NCI-H2227 (cell line): ENCODE measurements around the gene CENPT.

Experiments
- DNase-seq: peaks from one replicate; lab custom pipeline; 2025; ENCODE audit not compliant: unreplicated experiment; lab: John Stamatoyannopoulos, UW

CENPT gene

DNA sequence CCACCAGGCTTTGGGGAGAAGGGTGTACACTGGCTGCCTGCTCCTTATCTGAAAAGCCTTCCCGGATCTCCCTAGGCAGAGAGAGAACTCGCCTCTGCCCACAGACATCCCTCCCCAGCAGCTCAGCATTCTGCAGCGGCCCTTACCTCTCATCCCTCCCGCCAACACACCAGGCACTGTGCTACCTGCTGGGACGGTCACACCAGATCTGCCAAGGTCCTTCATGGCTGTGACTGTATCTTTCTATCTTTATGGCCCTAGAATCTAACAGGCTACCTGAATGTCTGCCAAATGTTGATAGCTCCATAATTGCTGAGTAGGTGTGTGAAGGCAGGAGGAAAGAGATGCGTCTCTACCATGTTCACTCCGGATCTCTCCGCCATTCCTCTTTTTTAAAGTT, 32.9 kb downstream of the CENPT start:
- DNase-seq, result no peak

DNA sequence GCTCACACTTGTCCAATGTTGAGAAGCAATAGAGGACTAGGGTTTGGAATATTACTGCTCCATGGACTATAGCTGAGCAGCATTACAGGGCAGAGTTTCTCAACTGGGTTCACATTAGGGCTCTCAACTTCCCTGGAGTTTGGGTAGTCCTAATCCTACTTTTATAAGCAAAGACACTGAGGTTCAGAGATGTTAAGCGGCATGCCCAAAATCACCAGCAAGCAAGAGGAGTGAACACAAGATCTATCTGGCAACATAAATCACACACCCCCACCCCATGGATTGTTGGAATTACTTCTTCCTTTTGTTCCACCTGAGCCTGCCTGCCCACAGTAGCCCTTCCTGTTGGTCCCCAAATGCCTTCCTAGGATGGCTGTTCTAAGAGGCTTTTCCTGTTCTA, 35.6 kb downstream of the CENPT start:
- DNase-seq, result no peak

DNA sequence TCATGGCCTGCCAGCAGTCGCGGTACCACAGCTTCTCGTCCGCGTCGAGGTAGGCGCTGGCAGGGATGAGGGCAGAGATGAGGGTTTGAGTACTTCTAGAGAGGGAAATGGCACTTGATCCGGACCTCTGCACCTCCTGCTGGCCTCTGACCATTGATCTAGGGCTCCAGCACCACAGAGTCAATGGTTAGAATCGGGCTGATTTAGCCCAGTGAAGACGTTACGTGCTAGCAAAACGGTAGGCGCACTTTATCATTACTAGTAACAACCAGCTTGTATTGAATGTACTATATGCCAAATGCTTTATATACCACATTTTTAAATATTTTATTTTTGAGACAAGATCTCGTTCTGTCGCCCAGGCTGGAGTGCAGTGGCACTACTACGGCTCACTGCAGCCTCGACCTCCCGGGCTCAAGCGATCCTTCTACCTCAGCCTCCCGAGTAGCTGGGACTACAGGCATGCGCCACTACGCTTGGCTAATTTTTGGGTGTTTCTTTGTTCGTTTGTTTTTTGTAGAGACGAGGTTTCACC, 40.3 kb downstream of the CENPT start:
- DNase-seq, result no peak

DNA sequence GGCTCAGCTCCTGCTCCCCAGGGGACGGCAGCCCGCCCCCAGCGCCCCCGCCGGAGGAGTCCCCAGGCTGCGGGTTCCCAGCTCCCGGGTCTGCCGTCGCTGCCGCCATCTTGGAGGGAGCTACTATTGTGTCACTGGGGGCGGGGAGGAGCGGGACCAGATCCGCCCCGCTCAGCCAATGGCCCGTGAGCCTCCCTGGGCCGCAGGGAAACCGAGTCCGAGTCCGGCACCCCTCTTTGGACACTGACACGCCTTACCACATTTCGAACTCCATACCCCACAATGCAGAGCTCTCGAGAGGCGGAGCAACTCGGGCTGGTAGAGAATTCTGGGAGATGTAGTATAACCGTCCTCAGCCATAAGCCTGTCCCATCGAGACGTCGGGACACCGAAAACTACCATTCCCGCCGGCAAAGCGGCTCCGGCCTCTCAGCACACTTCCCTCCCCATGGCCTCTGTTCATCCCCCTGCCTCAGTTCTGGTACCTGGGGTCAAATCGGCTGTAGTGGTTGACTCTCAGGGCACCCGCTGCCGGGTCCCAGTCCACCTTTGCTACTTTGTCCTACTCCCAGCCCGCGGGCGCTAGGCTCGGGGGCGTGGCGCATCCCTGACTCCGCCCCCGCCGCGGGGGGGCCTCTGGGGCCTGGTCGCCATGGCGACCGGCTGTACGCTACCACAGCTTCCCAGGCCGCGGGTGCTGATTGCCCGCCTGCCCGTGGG, 40.9 kb downstream of the CENPT start, which contains the start of the genes RANBP10 and TSNAXIP1:
Gene RANBP10 (minus strand): TSS at position 133 of the 720 bp plus-strand sequence. CDS start 24 bp downstream, at position 109.
Gene TSNAXIP1 (plus strand): TSS at position 462 of the 720 bp plus-strand sequence. CDS start 261 bp downstream, outside the sequence.
- peak; percentile 97 for DNase-seq

DNA sequence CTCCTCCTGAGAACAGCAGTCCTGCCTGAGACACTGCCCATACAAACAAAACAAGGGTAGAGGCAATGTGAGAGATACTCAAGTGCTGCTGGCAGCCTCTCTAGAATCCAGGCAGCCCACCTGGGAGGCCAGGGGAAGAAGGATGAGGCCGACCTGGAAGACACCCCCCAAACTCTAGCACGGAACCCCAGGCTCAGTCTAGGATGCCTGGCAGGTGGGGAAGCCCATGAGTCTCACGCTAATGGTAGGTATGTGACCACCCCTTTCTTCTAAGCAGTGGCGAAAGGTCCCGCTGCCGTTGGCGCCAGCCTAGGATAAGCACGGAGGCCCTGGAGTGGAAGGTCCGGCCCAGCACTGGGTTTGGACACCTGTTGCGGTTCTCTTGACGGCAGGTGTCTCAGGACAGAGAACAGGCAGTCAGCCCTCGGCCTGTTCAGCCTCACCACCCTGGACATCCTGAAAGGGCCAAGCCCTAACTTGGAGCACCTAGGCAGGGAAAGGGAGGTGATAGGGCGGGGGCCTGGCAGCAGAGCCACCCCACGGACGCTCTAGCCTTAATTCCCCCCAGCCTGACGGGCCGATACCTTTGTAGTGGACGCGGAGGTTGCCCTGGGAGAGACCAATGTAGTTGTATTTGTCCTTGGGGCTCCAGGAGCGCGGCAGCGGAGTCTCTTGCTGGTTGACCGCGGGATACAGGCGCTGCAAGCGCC, 41.6 kb downstream of the CENPT start:
- no peak for DNase-seq

DNA sequence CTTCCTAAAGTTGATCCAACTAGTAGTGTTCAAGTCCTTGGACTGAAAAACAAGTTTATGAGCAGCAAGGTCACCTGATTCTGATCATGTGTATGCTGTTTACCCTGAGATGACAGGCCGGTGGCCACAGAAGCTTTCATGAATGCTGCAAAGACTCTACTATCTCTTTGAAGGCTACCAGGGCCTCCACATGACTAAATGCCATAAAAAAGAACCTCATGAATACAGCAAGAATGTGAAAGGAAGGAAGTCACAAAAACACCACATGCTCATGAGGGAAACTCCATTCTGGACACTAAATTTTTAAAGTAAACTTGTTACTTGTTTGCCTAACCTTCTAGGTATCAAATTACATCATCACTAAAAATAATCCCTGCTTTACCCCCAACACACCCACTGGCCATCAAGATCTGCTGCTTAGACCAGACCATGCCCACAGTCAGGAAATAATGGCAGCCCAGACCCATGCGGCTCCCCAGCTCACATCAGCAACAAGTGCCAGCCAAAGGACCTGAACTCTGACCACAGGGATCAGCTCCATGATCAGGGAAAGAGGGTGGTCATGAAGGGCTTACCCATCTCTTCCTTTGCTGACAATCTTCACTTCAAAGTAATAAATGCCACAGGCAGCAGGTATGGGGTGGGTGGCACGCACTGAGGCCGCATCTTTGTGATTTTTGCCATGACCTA, 42.5 kb downstream of the CENPT start:
- DNase-seq, result no peak

DNA sequence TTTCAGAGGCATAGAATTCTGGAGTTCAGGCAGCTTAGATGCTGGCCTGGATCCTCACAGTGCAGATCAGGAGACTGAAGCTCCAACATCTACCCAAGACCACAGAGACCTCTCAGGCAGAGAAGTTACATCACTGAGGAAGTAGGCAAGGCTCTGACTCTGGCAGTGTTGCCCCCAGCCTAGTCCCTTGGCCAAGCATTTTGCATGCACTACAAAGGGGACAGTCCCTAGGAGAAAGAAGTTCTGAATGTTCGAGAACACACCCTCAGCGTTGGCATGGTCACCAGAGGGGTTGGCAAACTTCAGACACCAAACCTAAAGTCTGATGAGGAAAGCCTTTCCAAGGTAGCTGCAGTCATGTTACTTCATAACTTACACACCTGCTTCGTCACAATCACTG, 43.6 kb downstream of the CENPT start:
- no peak for DNase-seq

DNA sequence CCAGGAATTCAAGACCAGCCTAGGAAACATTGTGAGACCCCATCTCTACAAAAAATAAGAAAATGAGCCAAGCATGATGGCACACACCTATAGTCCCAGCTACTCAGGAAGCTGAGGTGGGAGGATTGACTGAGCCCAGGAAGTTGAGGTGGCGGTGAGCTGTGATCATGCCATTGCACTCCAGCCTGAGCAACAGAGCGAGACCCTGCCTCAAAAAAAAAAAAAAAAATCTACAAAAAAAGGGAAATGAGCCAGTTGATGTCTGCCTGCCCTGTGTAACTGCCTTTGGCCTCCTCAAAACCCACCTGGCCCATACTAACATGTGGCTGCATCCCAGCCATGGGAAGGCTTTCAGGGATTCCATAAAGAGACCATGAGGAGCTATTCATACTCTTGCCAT, 45.6 kb downstream of the CENPT start:
- no peak for DNase-seq

DNA sequence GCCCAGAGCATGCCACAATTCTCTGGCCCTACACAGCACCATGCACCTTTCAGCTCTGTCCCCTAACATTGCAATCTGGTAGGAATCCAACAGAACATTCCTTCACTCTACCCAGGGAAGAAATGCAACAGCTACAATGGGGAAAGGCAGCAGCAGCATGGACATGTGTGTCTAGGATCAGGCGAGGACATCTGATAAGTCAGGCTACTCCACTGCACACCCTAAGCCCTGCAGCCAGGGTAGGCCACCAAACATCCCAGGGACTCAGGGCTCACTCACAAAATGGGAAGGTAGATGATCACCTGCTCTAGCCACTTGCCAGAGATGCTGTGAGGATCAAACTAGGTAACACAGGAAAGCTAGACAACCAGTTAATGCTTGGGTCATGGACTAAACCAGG, 46.3 kb downstream of the CENPT start:
- DNase-seq, result no peak

DNA sequence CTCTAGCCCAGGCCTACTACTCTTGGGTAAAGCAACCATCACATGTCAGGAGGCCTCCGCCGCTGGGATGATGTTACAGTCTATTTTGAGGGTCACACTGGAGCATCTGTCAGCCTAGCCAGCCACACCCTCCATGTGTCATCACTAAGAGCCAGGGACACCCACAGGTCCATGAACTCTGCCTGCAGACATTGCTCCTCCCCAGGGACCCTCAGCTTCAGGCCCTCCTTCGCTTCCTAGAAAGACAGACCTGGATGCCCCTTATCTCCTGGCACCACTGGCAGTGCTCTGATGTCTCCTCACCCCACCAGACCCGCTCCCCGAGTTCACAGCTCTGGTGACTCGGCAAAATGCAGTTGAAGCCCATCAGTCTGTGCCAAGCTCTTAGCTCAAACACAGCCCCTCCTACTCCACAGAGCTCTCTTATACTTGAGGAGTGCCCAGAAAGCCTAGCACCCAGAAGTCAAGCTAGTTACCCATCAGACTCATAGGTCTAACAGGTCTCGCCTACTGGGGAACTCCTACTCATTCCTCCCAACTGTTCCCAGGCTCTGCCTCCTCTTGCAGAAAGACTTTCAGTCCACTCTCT, 47.1 kb downstream of the CENPT start:
- DNase-seq, result no peak

DNA sequence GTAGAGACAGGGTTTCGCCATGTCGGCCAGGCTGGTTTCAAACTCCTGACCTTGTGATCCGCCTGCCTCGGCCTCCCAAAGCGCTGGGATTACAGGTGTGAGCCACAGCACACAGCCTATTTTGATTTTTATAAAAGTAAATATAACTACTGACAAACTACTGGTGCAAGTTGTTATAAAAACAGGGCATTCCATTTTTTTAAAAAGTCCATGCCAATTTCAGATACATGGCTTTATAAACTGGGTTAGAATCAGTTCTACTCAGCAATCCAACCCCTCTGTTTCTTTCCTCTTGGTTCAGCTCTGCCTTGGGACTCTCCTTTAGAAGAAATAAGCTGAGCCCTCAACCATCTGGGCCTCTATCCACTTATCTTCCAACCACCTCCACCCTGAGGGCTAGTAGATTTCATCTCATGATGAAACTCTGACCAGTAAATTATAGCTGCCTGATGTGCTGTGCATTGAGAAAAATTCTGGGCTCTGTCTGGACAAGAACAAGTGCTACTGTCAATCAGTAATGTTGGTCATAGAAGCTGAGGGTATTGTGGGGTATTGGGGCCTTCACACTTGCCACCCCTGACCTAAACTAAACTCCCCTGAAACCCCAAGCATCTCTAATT, 51.3 kb downstream of the CENPT start:
- no peak for DNase-seq

DNA sequence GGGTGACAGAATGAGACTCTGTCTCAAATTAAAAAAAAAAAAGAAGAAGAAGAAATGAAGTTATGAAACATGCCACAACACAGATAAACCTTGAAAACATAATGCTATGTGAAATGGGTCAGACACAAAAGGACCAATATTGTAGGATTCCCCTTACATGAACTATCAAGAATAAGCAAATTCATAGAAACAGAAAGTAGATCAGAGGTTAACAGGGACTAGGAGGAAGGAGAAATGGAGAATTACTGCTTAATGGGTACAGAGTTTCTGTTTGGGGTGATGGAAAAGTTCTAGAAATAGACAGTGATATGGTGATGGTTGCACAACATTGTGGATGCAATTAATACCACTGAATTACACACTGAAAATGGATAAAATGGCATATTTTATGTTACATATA, 57.4 kb downstream of the CENPT start:
- no peak for DNase-seq

DNA sequence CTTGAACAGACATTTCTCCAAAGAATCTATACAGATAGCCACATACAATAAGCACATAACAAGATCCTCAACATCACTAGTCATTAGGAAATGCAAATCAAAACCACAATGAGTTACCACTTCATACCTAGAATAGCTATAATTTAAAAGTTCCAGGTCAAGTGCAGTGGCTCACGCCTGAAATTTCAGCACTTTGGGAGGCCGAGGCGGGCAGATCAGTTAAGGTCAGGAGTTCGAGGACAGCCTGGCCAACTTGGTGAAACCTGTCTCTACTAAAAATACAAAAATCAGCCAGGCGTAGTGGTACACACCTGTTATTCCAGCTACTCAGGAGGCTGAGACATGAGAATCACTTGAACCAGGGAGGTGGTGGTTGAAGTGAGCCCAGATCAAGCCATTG, 61.0 kb downstream of the CENPT start:
- no peak for DNase-seq

DNA sequence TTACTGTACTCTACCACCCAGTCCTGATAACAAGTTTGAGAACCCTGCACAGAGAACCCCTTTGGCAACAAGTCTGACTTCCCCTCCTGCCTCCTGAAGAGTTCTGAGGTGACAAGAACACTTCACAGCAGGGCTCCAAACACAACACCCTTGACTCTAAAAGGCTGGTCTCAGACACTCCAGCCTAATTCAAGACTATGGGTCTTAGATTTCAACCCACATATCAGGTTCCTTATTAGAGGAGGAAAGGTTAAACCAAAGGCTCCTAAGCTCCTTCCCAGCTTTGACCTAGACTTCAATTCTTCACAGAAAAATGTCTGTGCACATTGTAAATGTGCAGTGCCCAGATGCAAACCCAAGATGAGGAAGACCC, 64.2 kb downstream of the CENPT start:
- DNase-seq, result no peak

DNA sequence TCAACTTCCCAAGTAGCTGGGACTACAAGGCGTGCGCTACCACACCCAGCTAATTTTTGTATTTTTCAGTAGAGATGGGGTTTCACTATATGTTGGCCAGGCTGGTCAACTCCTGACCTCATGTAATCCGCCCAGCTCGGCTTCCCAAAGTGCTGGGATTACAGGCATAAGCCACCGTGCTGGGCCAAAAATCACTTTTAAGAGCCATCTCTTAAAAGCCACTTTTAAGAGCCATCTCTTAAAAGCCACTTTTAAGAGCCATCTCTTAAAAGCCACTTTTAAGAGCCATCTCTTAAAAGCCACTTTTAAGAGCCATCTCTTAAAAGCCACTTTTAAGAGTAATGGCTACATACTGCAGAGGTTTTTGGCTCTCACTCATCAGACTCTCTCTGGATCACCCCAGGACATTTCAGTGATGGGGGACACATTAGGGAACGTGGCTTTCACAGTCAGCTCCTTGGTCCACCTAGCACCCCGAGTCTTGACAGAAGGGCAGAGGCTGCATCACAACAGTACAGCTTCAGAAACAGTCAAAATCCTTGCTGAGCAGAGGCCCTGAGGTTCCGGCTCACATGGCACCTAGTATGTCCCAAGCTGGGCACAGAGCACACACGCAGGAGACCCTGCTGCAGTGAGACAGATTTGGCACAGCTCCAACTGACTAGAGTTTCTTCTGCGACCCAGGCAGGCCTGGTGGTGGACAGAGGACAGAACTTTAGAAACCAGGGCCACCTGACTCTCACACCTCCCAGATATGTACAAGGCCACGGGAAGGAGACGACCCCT, 64.7 kb downstream of the CENPT start:
- DNase-seq, result peak; percentile 48

DNA sequence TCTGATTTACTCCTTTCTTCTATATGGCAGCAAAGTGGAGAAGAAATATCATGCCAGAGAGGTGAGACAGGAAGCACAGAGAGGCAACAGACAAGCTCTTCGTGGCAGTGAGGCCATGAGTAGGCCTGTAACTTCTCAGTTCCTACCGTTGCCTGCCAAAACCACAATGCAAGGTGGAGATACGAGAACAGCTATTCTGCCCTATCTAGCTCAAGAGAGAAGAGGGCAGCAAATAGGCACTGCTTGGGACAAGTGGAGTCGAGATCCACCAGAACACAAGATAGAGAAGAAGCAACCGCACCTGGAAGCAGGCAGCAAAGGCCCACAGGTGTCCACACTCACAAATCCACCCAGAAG, 66.0 kb downstream of the CENPT start:
- no peak for DNase-seq

DNA sequence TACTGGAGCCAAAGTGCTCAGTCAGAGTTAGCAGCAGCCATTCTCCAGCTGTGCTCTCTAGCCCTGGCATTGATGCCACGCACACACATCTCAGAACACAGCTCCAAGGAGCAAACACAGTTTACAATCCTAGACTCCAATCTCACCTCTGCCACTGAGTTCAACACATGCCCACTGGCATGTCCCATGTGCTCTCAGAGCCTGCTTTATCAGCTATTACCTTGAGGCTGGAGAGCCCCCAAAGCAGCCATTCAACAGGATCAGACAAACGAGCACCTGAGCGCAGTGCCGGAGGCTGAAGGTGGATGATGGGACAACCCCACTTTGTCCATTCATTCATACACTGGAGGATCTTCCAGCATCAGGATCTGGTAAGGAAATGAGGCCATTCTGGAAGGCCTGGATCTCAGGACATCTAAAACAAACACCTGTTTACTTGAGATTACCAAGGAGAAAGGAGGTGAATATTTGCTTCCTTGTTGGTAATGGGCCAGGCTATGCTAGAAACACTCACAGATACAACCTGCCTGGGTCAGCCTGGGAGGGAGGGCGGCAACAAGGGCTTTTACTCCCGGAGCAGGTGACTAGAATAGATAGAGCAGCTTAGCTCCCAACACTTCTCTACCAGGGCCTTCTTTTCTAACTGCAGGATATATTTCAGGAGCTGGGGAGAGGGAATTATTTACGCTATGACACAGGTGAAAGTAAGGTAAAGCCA, 66.5 kb downstream of the CENPT start:
- no peak for DNase-seq

DNA sequence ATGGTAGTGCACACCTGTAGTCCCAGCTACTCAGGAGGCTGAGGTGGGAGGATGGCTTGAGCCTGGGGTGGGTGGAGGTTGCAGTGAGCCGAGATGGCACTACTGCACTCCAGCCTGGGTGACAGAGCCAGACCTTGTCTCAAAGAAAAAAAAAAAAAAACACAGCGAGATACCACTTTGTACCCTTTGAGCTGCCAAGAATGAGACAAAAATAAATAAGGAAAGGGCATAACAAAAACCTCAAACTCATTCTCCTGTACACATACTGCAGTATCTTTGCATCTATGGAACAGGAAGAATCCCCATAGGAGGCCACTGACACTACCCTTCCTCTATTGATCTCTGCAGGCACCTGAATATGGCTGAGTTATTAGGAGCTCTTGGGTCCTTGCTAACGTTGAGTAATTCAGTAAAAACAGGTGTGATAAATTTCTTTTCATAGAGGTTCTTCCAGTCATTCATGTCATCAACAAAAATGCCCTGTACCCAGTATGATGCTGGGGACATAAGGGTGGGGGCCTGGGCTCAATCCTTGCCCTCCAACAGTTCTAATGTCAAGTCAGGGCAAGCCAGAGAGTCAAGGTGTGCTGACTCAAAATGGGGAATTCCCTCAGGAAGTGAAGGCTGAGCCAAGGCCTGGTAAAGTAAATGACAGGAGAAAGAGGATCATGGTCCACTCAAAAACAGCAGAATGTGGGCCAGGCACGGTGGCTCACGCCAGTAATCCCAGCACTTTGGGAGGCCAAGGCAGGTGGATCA, 68.1 kb downstream of the CENPT start:
- DNase-seq, result no peak
